Neutrophil (primary cell): Measurements from ENCODE around the gene NR6A1.

ENCODE experiments used
- H3K27ac ChIP-seq: fragments of 200-600 bp; sonication (generic); 2 replicates; pipeline ENCODE4 v1.5.1; 2016; ENCODE audit warnings: mild to moderate bottlenecking, moderate library complexity
- H3K27me3 ChIP-seq: fragments of 200-600 bp; sonication (generic); 2 replicates; pipeline ENCODE4 v1.6.0; 2016; ENCODE audit warnings: mild to moderate bottlenecking
- H3K36me3 ChIP-seq: fragments of 200-600 bp; sonication (generic); 2 replicates; pipeline ENCODE4 v1.5.1; 2017
- H3K4me1 ChIP-seq, 2 experiments: fragments of 200-600 bp in 1 of 2; sonication (generic) in 1 of 2; 1 replicate in 1 of 2; 2 replicates in 1 of 2; pipeline versions ENCODE4 v1.5.1 to v1.6.1; 2013 to 2016; ENCODE audit warnings: low read depth in 1 of 2, low read length in 1 of 2, mild to moderate bottlenecking in 1 of 2, moderate library complexity in 1 of 2; ENCODE audit not compliant: control insufficient read depth in 1 of 2, insufficient read depth in 1 of 2
- H3K4me3 ChIP-seq, 2 experiments: fragments of 200-600 bp in 1 of 2; sonication (generic) in 1 of 2; 1 replicate in 1 of 2; 2 replicates in 1 of 2; pipeline ENCODE4 v1.5.1; 2013 to 2016; ENCODE audit warnings: low read depth in 1 of 2, low read length in 1 of 2, mild to moderate bottlenecking in 1 of 2, moderate library complexity in 1 of 2
- H3K9me3 ChIP-seq: fragments of 200-600 bp; sonication (generic); 2 replicates; pipeline ENCODE4 v1.5.1; 2016
- TF ChIP-seq, protein P1 (sequence below): fragments of 200-600 bp; sonication (generic); IDR thresholded peaks from 2 replicates; pipeline ENCODE4 v1.5.1; 2016; ENCODE audit warnings: antibody characterized with exemption

The NR6A1 gene

DNA sequence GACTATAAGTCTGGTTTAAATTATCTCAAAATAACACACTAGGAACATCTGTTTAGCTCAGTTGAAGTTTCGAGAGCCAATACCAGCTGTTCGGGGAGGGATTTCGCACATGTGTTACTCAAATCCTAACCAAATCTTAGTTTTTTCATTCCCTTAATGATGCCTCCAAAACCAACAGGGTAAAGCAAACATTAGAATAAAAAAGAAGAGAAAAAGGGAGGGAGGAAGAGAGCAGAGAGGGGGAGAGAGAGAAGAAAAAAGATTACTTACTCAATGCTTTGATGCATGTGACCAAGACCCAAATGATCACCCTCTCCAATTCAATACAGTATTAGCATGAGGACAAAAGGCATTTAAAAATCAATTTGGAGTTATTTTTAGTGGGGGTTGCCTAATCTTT lies 177.9 kb downstream of the NR6A1 start:
- Histone ChIP-seq H3K9me3 (no peaks in the 10 kb centered on the region), H3K27ac (no peak overlapping the region), H3K4me3 (no peak overlapping the region), H3K4me1 (peaks cover 7 to 12% of the 10 kb centered on the region in 2 experiments), H3K27me3 (no peaks in the 10 kb centered on the region), H3K36me3 (no peaks in the 10 kb centered on the region)
- TF ChIP-seq, protein P1, sequence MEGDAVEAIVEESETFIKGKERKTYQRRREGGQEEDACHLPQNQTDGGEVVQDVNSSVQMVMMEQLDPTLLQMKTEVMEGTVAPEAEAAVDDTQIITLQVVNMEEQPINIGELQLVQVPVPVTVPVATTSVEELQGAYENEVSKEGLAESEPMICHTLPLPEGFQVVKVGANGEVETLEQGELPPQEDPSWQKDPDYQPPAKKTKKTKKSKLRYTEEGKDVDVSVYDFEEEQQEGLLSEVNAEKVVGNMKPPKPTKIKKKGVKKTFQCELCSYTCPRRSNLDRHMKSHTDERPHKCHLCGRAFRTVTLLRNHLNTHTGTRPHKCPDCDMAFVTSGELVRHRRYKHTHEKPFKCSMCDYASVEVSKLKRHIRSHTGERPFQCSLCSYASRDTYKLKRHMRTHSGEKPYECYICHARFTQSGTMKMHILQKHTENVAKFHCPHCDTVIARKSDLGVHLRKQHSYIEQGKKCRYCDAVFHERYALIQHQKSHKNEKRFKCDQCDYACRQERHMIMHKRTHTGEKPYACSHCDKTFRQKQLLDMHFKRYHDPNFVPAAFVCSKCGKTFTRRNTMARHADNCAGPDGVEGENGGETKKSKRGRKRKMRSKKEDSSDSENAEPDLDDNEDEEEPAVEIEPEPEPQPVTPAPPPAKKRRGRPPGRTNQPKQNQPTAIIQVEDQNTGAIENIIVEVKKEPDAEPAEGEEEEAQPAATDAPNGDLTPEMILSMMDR, result no peak

DNA sequence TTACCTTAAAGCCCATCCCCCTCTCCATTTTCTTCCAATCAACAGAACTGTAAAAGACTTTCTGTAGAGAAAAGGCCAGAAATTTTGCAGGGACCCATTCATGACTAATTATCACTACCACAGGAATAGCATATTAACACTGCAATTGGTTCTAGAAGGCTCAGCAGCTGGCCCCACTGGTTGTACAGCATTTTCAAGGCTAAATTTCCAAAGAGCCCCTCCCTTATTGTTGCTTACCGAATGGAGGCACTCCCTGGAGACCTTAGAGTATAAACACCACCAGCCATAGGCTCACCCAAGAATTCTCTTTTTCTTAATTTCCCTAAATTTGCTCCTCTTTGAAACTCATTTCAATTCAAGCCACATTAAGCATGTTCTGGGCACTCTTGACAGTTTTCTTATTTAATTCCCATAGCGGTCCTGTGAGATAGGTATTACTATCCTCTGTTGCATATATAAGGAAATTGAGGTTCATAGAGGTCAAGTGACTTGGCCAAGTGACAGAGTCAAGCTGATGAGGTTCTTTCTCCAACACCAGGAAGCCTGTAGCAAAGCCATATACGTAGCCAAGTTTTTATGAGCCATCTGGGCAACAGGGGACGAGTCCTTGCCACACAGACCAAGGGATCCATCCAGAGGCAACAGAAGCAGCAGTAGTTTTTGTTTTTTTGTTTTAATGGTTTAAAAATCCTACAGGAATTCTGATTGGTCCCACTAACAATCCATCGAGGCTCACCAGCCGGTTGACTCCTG lies 180.0 kb downstream of the NR6A1 start:
- no peaks in the 10 kb centered on the region for H3K27me3 ChIP-seq
- peaks cover 7 to 12% of the 10 kb centered on the region in 2 experiments for H3K4me1 ChIP-seq
- no peak overlapping the region for H3K27ac ChIP-seq
- H3K9me3 ChIP-seq, result no peaks in the 10 kb centered on the region
- no peak overlapping the region for H3K4me3 ChIP-seq
- TF ChIP-seq, protein P1, result no peak
- no peaks in the 10 kb centered on the region for H3K36me3 ChIP-seq

- TF ChIP-seq, protein P1, result no peak
Measured at GRCh38 chr9:124584631-124585030, 186.5 kb downstream of the NR6A1 start.

GRCh38 chr9:124583134-124583533 lies 188.0 kb downstream of the NR6A1 start:
- TF ChIP-seq, protein P1, result no peak
- H3K36me3 ChIP-seq, result no peaks in the 10 kb centered on the region
- no peaks in the 10 kb centered on the region for H3K4me1 ChIP-seq
- no peaks in the 10 kb centered on the region for H3K27me3 ChIP-seq
- H3K9me3 ChIP-seq, result no peaks in the 10 kb centered on the region
- no peak overlapping the region for H3K27ac ChIP-seq
- H3K4me3 ChIP-seq, result no peak overlapping the region

More at GRCh38 chr9:124584631-124585030, 186.5 kb downstream of the NR6A1 start:
- no peaks in the 10 kb centered on the region for H3K9me3 ChIP-seq
- no peaks in the 10 kb centered on the region for H3K4me1 ChIP-seq
- H3K27me3 ChIP-seq, result no peaks in the 10 kb centered on the region
- H3K4me3 ChIP-seq, result no peak overlapping the region
- no peaks in the 10 kb centered on the region for H3K36me3 ChIP-seq
- H3K27ac ChIP-seq, result no peak overlapping the region

DNA sequence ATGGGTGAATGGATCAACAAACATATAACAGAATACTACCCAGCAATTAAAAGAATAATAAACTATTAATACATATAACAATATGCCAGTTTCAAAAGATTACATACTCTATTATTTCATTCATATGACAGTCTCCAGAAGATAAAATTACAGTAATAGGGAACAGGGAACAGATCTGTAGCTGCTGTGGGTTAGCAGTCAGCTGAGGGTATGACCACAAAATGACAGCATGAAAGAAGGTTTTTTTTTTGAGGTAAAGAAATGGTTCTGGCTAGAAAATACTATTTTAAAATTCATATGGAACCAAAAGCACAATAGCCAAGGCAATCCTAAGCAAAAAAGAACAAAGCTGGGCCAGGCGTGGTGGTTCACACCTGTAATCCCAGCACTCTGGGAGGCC lies 190.9 kb downstream of the NR6A1 start:
- H3K27ac ChIP-seq, result no peak overlapping the region
- TF ChIP-seq, protein P1, result no peak
- H3K4me1 ChIP-seq, result no peaks in the 10 kb centered on the region
- H3K36me3 ChIP-seq, result no peaks in the 10 kb centered on the region
- H3K4me3 ChIP-seq, result no peak overlapping the region
- H3K27me3 ChIP-seq, result no peaks in the 10 kb centered on the region
- no peaks in the 10 kb centered on the region for H3K9me3 ChIP-seq
